Epithelial cell of esophagus (primary cell): ENCODE measurements around the gene UBN2.
A peak's percentile ranks its signal among the peaks of the same experiment; 100 is the strongest.
"Not testable (repeated sequence)": the region's sequence is repeated elsewhere in the genome, so short reads cannot be mapped to it uniquely, and the experiment has no call there.

Source experiments
- DNase-seq: peaks from one replicate; pipeline ENCODE4 v3.0.0; 2010; ENCODE audit warnings: low read depth
- H3K4me3 ChIP-seq: 2 replicates; pipeline ENCODE4 v1.5.1; 2011; ENCODE audit warnings: mild to moderate bottlenecking, low read length, control low read depth
- TF ChIP-seq, protein P1 (sequence below): IDR thresholded peaks from 2 replicates; pipeline ENCODE4 v1.5.1; 2011; ENCODE audit warnings: low read depth, mild to moderate bottlenecking, low read length, control low read depth, inconsistent platforms; ENCODE audit not compliant: insufficient read depth; ENCODE audit errors: missing control alignments

Gene UBN2

DNA sequence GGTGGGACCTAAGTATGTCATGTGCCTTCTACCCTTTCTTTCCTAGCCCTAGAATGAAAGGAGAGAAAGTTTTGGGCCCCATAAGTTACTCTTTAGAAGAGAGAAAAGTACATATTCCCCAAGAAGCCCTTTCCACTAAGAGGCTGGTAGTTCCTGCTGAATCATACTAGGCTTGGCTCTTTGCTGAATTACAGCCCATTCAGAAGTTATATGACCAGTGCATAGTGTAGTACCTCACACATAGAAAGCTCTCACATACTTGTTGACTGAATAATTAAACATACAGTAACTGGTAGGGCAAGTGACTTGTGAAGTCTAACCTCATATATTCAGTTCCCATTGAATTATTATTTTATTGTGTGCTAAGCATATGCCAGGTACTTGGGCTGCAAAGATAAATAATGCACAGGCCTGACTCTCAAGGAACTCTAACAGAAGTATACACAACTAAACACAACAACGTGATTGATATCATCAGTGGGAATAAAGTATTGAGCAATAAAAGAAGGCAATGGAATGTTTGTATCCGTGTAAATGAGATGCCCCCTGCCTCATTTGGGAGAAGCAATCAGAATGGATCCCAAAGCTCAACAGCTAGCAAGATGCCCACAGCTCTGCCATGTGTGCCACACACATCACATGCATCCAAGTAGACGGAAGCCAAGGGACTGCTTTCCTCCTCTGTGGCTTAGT is 38.9 kb upstream of the UBN2 start:
- TF ChIP-seq, protein P1, sequence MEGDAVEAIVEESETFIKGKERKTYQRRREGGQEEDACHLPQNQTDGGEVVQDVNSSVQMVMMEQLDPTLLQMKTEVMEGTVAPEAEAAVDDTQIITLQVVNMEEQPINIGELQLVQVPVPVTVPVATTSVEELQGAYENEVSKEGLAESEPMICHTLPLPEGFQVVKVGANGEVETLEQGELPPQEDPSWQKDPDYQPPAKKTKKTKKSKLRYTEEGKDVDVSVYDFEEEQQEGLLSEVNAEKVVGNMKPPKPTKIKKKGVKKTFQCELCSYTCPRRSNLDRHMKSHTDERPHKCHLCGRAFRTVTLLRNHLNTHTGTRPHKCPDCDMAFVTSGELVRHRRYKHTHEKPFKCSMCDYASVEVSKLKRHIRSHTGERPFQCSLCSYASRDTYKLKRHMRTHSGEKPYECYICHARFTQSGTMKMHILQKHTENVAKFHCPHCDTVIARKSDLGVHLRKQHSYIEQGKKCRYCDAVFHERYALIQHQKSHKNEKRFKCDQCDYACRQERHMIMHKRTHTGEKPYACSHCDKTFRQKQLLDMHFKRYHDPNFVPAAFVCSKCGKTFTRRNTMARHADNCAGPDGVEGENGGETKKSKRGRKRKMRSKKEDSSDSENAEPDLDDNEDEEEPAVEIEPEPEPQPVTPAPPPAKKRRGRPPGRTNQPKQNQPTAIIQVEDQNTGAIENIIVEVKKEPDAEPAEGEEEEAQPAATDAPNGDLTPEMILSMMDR: no peak
- peak; percentile 81 for DNase-seq
- H3K4me3 ChIP-seq: no peak overlapping the region

DNA sequence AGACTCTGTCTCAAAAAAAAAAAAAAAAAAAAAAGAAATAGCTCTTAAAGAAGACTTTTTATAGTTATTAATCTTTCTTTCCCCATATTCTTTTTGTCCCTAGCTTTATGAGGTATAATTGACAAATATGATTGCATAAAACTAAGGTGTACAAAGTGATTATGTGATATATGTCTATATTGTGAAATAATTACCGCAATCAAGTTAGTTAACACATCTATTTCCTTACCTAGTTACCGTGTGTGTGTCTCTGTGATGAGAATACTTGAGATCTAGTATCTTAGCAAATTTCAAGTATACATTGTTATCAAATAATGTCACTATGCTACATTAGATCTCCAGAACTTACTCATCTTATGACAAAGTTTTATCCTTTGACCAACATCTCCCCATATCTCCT is 30.7 kb upstream of the UBN2 start:
- no peak overlapping the region for H3K4me3 ChIP-seq
- no peak for DNase-seq
- TF ChIP-seq, protein P1: no peak

DNA sequence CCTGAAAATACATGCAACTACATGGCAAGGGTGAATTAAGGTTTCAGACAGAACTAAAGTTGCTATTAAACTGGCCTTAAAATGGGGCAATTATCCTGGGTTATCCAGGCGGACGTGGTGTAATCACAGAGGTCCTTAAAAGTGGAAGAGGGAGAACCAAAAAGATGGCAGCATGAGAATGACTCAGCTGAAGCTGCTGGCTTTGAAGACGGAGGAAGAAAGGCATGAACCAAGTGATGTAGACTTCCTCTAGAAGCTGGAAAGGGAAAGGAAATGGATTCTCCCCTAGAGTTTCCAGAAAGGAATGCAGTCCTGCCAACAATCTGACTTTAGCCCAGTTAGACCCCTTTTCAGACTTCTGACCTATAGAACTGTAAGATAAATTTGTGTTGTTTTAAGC is 27.0 kb upstream of the UBN2 start:
- TF ChIP-seq, protein P1: no peak
- no peak overlapping the region for H3K4me3 ChIP-seq
- no peak for DNase-seq

DNA sequence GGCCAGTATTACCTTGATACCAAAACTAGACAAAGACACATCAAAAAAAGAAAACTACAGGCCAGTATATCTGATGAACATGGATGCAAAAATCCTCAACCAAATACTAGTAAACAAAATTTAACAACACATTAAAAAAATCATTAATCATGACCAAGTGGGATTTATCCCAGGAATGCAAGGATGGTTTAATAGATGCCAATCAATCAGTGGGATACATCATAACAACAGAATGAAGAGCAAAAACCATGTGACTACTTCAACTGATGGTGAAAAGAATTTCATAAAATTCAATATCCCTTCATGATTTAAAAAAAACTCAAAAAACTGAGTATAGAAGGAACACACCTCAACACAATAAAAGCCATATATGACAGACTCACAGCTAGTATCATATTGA is 25.2 kb upstream of the UBN2 start:
- no peak overlapping the region for H3K4me3 ChIP-seq
- TF ChIP-seq, protein P1: no peak
- no peak for DNase-seq

DNA sequence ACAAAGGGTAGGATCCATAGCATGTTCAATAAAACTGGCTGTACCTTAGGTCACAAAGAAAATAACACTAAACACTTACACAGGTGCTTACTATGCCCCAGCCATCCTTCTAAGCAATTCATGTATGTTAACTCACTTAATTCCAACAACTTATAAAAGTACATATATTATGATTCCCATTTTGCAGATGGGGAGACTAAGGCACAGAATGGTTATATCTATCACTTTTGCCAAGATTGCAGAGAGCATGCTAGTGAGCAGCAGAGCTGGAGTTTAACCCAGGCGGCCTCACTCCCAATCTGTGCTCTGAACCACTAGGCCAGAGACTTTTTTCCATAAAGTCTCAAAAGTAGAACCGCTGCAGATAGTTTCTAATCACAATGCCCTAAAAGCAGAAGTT is 18.9 kb upstream of the UBN2 start:
- TF ChIP-seq, protein P1: no peak
- DNase-seq: no peak
- no peak overlapping the region for H3K4me3 ChIP-seq

DNA sequence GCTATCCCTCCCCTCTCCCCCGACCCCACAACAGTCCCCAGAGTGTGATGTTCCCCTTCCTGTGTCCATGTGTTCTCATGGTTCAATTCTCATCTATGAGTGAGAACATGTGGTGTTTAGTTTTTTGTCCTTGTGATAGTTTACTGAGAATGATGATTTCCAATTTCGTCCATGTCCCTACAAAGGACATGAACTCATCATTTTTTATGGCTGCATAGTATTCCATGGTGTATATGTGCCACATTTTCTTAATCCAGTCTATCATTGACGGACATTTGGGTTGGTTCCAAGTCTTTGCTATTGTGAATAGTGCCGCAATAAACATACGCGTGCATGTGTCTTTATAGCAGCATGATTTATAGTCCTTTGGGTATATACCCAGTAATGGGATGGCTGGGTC is 17.5 kb upstream of the UBN2 start:
- not testable (repeated sequence) for H3K4me3 ChIP-seq, DNase-seq

DNA sequence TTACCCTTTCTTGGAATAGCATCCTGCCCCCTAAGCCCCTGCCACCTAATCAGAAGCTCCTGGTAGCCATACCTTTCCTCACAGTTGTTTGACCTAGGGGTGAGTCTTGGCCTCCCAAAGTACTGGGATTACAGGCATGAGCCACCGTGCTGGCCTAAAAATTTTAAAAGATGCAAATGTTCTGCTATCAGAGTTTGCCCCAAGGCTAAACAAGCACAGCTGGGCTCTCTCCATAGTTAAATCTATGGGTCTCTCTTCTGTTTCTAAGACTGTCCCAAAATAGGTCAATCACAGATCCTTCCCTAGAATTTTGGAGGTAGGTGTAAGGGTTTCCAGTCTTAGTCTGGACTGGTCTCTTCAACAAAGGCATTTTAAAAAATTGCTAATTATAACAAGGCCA is 12.9 kb upstream of the UBN2 start:
- no peak for DNase-seq
- TF ChIP-seq, protein P1: no peak
- no peak overlapping the region for H3K4me3 ChIP-seq
